Prostate gland (tissue), 2 donors: ENCODE results near the gene HDAC4.

Experiments used
- POLR2AphosphoS5 ChIP-seq: sonication (generic); formaldehyde crosslinking; IDR thresholded peaks from one replicate; pipeline ENCODE4 v1.6.1; 2017; ENCODE audit warnings: antibody characterized with exemption
- TF ChIP-seq, protein P1 (sequence below), 4 experiments: fragments of 200-600 bp in 2 of 4; fragments of 450-650 bp in 2 of 4; sonication (generic) in 2 of 4; IDR thresholded peaks; 1 replicate in 3 of 4; 2 replicates in 1 of 4; pipeline ENCODE4 v1.5.1; 2016 to 2019; ENCODE audit warnings: antibody characterized with exemption in 4 of 4, mild to moderate bottlenecking in 2 of 4, moderate library complexity in 2 of 4

DNA sequence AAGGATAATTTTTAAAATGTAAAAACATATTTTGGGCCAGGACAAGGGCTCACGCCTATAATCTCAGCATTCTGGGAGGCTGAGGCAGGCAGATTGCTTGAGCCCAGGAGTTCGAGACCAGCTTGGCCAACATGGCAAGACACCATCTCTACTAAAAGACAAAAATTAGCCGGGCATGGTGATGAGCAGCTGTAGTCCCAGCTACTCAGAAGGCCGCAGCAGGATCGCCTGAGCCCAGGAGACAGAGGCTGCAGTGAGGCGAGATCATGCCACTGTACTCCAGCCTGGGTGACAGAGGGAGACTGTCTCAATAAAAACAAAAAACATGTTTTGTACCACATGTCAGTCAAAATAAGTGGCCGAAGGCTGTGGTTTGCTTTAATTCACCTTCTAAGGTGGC lies 122.5 kb downstream of the HDAC4 start:
- TF ChIP-seq, protein P1, sequence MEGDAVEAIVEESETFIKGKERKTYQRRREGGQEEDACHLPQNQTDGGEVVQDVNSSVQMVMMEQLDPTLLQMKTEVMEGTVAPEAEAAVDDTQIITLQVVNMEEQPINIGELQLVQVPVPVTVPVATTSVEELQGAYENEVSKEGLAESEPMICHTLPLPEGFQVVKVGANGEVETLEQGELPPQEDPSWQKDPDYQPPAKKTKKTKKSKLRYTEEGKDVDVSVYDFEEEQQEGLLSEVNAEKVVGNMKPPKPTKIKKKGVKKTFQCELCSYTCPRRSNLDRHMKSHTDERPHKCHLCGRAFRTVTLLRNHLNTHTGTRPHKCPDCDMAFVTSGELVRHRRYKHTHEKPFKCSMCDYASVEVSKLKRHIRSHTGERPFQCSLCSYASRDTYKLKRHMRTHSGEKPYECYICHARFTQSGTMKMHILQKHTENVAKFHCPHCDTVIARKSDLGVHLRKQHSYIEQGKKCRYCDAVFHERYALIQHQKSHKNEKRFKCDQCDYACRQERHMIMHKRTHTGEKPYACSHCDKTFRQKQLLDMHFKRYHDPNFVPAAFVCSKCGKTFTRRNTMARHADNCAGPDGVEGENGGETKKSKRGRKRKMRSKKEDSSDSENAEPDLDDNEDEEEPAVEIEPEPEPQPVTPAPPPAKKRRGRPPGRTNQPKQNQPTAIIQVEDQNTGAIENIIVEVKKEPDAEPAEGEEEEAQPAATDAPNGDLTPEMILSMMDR (IDR thresholded peaks at IDR 0.05) = no peak
- TF ChIP-seq POLR2AphosphoS5 = no peak
